ENCODE results near the gene TMEM87A.

- no peak for TF ChIP-seq CTCF (IDR thresholded peaks at IDR 0.05)
- TF ChIP-seq POLR2A (IDR thresholded peaks at IDR 0.05) = no peak
- TF ChIP-seq POLR2AphosphoS5 (IDR thresholded peaks at IDR 0.05) = no peak
Measured at GRCh38 chr15:42215913-42216829, 57.1 kb downstream of the TMEM87A start.
